HEK293T (cell line): ENCODE measurements around the gene KRTAP9-4.
"Not testable (repeated sequence)": the region's sequence is repeated elsewhere in the genome, so short reads cannot be mapped to it uniquely, and the experiment has no call there.

Experiments
- CTCF ChIA-PET: fragments of 350-600 bp; formaldehyde crosslinking; extraction: SDS; loops from one replicate; lab custom pipeline; 2021; ENCODE audit warnings: antibody characterized with exemption, inconsistent platforms; lab: Yijun Ruan, JAX
- POLR2A ChIA-PET: fragments of 350-600 bp; formaldehyde crosslinking; extraction: SDS; loops from one replicate; lab custom pipeline; 2020; ENCODE audit warnings: antibody characterized with exemption, inconsistent platforms; lab: Yijun Ruan, JAX
- DNase-seq: peaks from one replicate; pipeline ENCODE4 v3.0.0; 2012; ENCODE audit warnings: mixed read lengths; ENCODE audit errors: extremely low spot score
- ARNT ChIP-seq: fragments of 450-650 bp; IDR thresholded peaks from 2 replicates; pipeline ENCODE4 v1.6.1; 2017; ENCODE audit warnings: mild to moderate bottlenecking
- BHLHE40 ChIP-seq: fragments of 450-650 bp; IDR thresholded peaks from 2 replicates; pipeline ENCODE4 v1.6.1; 2016; ENCODE audit warnings: mild to moderate bottlenecking, moderate library complexity, borderline replicate concordance
- CTBP1 ChIP-seq: fragments of 450-650 bp; IDR thresholded peaks from 2 replicates; pipeline ENCODE4 v1.6.1; 2016; ENCODE audit warnings: borderline replicate concordance
- ELF4 ChIP-seq: fragments of 450-650 bp; IDR thresholded peaks from 2 replicates; pipeline ENCODE4 v1.6.1; 2017; ENCODE audit warnings: antibody characterized with exemption
- FOXA1 ChIP-seq: fragments of 450-650 bp; IDR thresholded peaks from 2 replicates; pipeline ENCODE4 v1.6.1; 2016; ENCODE audit warnings: mild to moderate bottlenecking
- FOXK2 ChIP-seq: fragments of 450-650 bp; IDR thresholded peaks from 2 replicates; pipeline ENCODE4 v1.6.1; 2016; ENCODE audit warnings: mild to moderate bottlenecking
- FOXM1 ChIP-seq: fragments of 450-650 bp; IDR thresholded peaks from 2 replicates; pipeline ENCODE4 v1.6.1; 2017; ENCODE audit warnings: mild to moderate bottlenecking, borderline replicate concordance
- HDGF ChIP-seq: fragments of 450-650 bp; IDR thresholded peaks from 2 replicates; pipeline ENCODE4 v1.6.1; 2017; ENCODE audit warnings: antibody characterized with exemption, borderline replicate concordance
- L3MBTL2 ChIP-seq: fragments of 450-650 bp; conservative IDR thresholded peaks from 2 replicates; pipeline ENCODE4 v1.6.1; 2016; ENCODE audit warnings: mild to moderate bottlenecking
- LEF1 ChIP-seq: fragments of 450-650 bp; IDR thresholded peaks from 2 replicates; pipeline ENCODE4 v1.6.1; 2017; ENCODE audit warnings: mild to moderate bottlenecking, borderline replicate concordance
- NFRKB ChIP-seq: fragments of 450-650 bp; IDR thresholded peaks from 2 replicates; pipeline ENCODE4 v1.6.1; 2016; ENCODE audit warnings: mild to moderate bottlenecking, moderate library complexity
- PKNOX1 ChIP-seq: fragments of 450-650 bp; IDR thresholded peaks from 2 replicates; pipeline ENCODE4 v1.6.1; 2016
- SP1 ChIP-seq: fragments of 450-650 bp; IDR thresholded peaks from 2 replicates; pipeline ENCODE4 v1.6.1; 2017
- SUZ12 ChIP-seq: fragments of 450-650 bp; IDR thresholded peaks from 2 replicates; pipeline ENCODE4 v1.6.1; 2016; ENCODE audit warnings: mild to moderate bottlenecking
- TARDBP ChIP-seq: fragments of 450-650 bp; IDR thresholded peaks from 2 replicates; pipeline ENCODE4 v1.6.1; 2016
- ZNF384 ChIP-seq: fragments of 450-650 bp; IDR thresholded peaks from 2 replicates; pipeline ENCODE4 v1.6.1; 2016

KRTAP9-4 gene

GRCh38 chr17:41226051-41226450 lies 23.4 kb upstream of the KRTAP9-4 start:
- no peak for DNase-seq
- POLR2A ChIA-PET, result no interaction called here
- TF ChIP-seq ZNF384 (no peak), NFRKB (no peak), L3MBTL2 (no peak), FOXK2 (no peak), PKNOX1 (no peak), ARNT (no peak), TARDBP (no peak), SUZ12 (no peak), ELF4 (no peak), CTBP1 (no peak), LEF1 (no peak), SP1 (no peak), HDGF (no peak), FOXA1 (no peak), FOXM1 (no peak)
- CTCF ChIA-PET, result no interaction called here

DNA sequence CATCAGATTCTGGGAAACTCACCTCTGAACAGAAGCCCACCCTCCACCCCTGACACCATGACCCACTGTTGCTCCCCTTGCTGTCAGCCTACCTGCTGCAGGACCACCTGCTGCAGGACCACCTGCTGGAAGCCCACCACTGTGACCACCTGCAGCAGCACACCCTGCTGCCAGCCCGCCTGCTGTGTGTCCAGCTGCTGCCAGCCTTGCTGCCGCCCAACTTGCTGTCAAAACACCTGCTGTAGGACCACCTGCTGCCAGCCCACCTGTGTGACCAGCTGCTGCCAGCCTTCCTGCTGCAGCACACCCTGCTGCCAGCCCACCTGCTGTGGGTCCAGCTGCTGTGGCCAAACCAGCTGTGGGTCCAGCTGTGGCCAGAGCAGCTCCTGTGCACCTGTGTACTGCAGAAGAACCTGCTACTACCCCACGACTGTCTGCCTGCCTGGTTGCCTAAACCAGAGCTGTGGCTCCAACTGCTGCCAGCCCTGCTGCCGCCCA lies 22.8 kb upstream of the KRTAP9-4 start, which contains the start of gene KRTAP9-2:
KRTAP9-2 (plus strand) TSS at position 51 of the 498 bp plus-strand sequence; CDS start at position 58, 7 bp downstream.
- CTCF ChIA-PET, POLR2A ChIA-PET, DNase-seq: not testable (repeated sequence)

- TF ChIP-seq LEF1 (no peak), SP1 (no peak), FOXK2 (no peak), FOXA1 (no peak), SUZ12 (no peak), ELF4 (no peak), FOXM1 (no peak), BHLHE40 (no peak), ZNF384 (no peak), TARDBP (no peak), PKNOX1 (no peak)
- DNase-seq, result no peak
- POLR2A ChIA-PET, result no interaction called here
- CTCF ChIA-PET, result interaction anchor here (1.3 kb wide), 1 partner anchor 458 kb away, joined by 3 read pairs; the partner anchor contains the start of gene EIF1
These were observed 19.4 kb upstream of the KRTAP9-4 start for GRCh38 chr17:41230094-41230493.

DNA sequence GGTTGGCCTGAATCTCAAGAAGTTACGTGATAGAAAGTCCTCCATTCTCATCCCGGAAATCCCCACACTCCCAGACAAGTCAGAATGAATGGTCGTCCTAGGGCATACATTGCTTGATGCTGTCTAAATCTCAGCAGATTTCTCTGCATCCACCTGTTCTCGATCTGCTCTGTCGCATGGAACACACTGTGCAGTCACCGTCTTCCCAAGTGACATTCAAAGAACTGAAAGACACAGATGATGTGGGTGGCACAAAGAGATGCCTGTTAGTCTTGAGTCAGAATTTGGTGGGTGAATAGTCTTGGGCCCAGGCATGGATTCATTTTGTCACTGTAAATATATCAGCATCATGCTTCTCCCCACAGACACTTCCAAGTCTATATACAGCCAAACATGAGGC lies 17.8 kb upstream of the KRTAP9-4 start:
- ChIA-PET CTCF (no interaction called here), POLR2A (no interaction called here)
- TF ChIP-seq NFRKB, result no peak

DNA sequence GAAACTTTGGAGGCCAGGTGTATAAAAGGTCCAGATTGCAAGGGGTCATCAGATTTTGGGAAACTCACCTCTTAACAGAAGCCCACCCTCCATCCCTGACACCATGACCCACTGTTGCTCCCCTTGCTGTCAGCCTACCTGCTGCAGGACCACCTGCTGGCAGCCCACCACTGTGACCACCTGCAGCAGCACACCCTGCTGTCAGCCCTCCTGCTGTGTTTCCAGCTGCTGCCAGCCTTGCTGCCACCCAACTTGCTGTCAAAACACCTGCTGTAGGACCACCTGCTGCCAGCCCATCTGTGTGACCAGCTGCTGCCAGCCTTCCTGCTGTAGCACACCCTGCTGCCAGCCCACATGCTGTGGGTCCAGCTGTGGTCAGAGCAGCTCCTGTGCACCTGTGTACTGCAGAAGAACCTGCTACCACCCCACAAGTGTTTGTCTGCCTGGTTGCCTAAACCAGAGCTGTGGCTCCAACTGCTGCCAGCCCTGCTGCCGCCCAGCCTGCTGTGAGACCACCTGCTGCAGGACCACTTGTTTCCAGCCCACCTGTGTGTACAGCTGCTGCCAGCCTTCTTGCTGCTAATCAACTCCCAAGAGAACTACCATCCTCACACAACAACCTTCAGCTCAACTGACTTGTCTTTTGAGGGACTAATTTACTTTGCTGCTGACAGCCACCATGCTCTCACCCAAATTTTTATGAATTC lies 16.9 kb upstream of the KRTAP9-4 start, which contains the start of gene KRTAP9-3:
KRTAP9-3 (plus strand) TSS at position 51 of the 707 bp plus-strand sequence; CDS start at position 104, 53 bp downstream.
- DNase-seq, POLR2A ChIA-PET: not testable (repeated sequence)
- CTCF ChIA-PET, result interaction anchor here (1.0 kb wide), 1 partner anchor 316 kb away, joined by 4 read pairs; no protein-coding TSS in a partner anchor

More for the DNA sequence above, 17.8 kb upstream of the KRTAP9-4 start:
- no peak for DNase-seq

GRCh38 chr17:41237116-41237515 lies 12.4 kb upstream of the KRTAP9-4 start:
- DNase-seq, CTCF ChIA-PET, POLR2A ChIA-PET: not testable (repeated sequence)

- POLR2A ChIA-PET, DNase-seq: not testable (repeated sequence)
- CTCF ChIA-PET, result interaction anchor here (0.6 kb wide), 1 partner anchor 350 kb away, joined by 4 read pairs; no protein-coding TSS in a partner anchor
These were observed 11.5 kb upstream of the KRTAP9-4 start, which contains the start of gene KRTAP9-8 for GRCh38 chr17:41237949-41238437. KRTAP9-8 (plus strand) TSS chr17:41237999; CDS start chr17:41238052, 53 bp downstream.

- CTCF ChIA-PET, DNase-seq, POLR2A ChIA-PET: not testable (repeated sequence)
These were observed 2.3 kb upstream of the KRTAP9-4 start for GRCh38 chr17:41246995-41247787.
